Astrocyte (in vitro differentiated cells and primary cell): ENCODE data around the gene ELAVL2. TPM values are rescaled to one million over a fixed set of nuclear protein-coding genes. Genes with fewer than 3 reads are reported as not detected.

Experiments used
- DNase-seq: peaks from one replicate; pipeline ENCODE4 v3.0.0-alpha.2; 2010; ENCODE audit warnings: low read depth
- FAIRE-seq: peaks from 2 replicates; lab custom pipeline; 2011; peaks lifted over from hg19 to GRCh38; lab: Jason Lieb, UNC
- H2AFZ ChIP-seq: 2 replicates; pipeline ENCODE4 v1.6.0; 2012; ENCODE audit warnings: low read depth, low read length, inconsistent platforms
- H3K27ac ChIP-seq: 2 replicates; pipeline ENCODE4 v1.5.1; 2011; ENCODE audit warnings: low read depth, low read length, inconsistent platforms
- H3K27me3 ChIP-seq: 2 replicates; pipeline ENCODE4 v1.6.0; 2011; ENCODE audit warnings: low read length, inconsistent platforms; ENCODE audit not compliant: insufficient read depth
- H3K36me3 ChIP-seq: 2 replicates; pipeline ENCODE4 v1.5.1; 2011; ENCODE audit warnings: low read length, inconsistent platforms; ENCODE audit not compliant: insufficient read depth
- H3K4me1 ChIP-seq: 2 replicates; pipeline ENCODE4 v1.5.1; 2011; ENCODE audit warnings: low read length, inconsistent platforms; ENCODE audit not compliant: insufficient read depth
- H3K4me2 ChIP-seq: 2 replicates; pipeline ENCODE4 v1.6.0; 2012; ENCODE audit warnings: low read length, inconsistent platforms
- H3K4me3 ChIP-seq: 2 replicates; pipeline ENCODE4 v1.5.1; 2011; ENCODE audit warnings: low read depth, mild to moderate bottlenecking, low read length, inconsistent platforms; ENCODE audit not compliant: insufficient read depth
- H3K79me2 ChIP-seq: 2 replicates; pipeline ENCODE4 v1.6.0; 2012; ENCODE audit warnings: mild to moderate bottlenecking, low read length, inconsistent platforms; ENCODE audit not compliant: insufficient read depth
- H3K9ac ChIP-seq: 2 replicates; pipeline ENCODE4 v1.6.0; 2012; ENCODE audit warnings: mild to moderate bottlenecking, low read length, inconsistent platforms
- H3K9me3 ChIP-seq: 2 replicates; pipeline ENCODE4 v1.5.1; 2012; ENCODE audit warnings: low read depth, mild to moderate bottlenecking, low read length, inconsistent platforms; ENCODE audit not compliant: insufficient read depth
- H4K20me1 ChIP-seq: 2 replicates; pipeline ENCODE4 v1.6.0; 2012; ENCODE audit warnings: low read length, inconsistent platforms; ENCODE audit not compliant: insufficient read depth
- H3K27ac Mint-ChIP-seq: one replicate; pipeline ENCODE4 v1.8.0; 2021; ENCODE audit warnings: mild to moderate bottlenecking, mixed read lengths; ENCODE audit not compliant: unreplicated experiment
- H3K27me3 Mint-ChIP-seq: one replicate; pipeline ENCODE4 v1.8.0; 2021; ENCODE audit warnings: low read depth, mixed read lengths; ENCODE audit not compliant: unreplicated experiment
- H3K36me3 Mint-ChIP-seq: one replicate; pipeline ENCODE4 v1.8.0; 2021; ENCODE audit warnings: low read depth, mixed read lengths; ENCODE audit not compliant: unreplicated experiment
- H3K4me1 Mint-ChIP-seq: one replicate; pipeline ENCODE4 v1.8.0; 2021; ENCODE audit warnings: low read depth, mixed read lengths; ENCODE audit not compliant: unreplicated experiment
- H3K4me3 Mint-ChIP-seq: one replicate; pipeline ENCODE4 v1.8.0; 2021; ENCODE audit warnings: mild to moderate bottlenecking, moderate library complexity, mixed read lengths; ENCODE audit not compliant: unreplicated experiment
- H3K9me3 Mint-ChIP-seq: one replicate; pipeline ENCODE4 v1.8.0; 2021; ENCODE audit warnings: mild to moderate bottlenecking, mixed read lengths; ENCODE audit not compliant: unreplicated experiment
- EZH2 ChIP-seq: IDR thresholded peaks from 2 replicates; pipeline ENCODE4 v1.6.1; 2012; ENCODE audit warnings: mild to moderate bottlenecking, low read length, inconsistent platforms; ENCODE audit not compliant: insufficient read depth
- total RNA-seq: library from RNA; stranded (reverse); gene quantifications from 2 replicates; pipeline ENCODE4 v1.2.1, GENCODE V29; 2021
- TF ChIP-seq, protein P1 (sequence below): IDR thresholded peaks from 2 replicates; pipeline ENCODE4 v1.5.1; 2011; ENCODE audit warnings: low read depth, mild to moderate bottlenecking, inconsistent platforms, low read length, moderate library complexity; ENCODE audit not compliant: insufficient read depth

The ELAVL2 gene
- total RNA-seq, 1 donor from 2014 or later = 22.2 TPM

DNA sequence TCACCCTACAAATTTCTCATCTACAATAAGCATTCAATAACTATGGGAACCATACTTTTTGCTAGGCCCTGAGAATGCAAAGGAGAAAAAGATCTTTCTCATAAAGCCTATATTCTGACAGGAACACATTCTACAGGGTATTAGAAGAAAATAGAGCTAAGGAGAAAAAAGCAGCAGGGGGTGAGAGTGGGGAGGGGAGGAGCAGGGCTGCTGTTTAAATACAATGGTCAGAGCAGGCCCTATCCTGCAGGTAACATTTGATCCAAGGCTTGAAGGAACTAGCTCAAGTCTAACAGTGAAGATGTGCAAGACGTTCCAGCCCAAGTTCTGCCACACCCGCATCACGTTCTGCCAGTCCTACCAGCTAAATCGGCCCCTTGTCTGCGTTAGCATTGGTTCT lies 89.7 kb downstream of the ELAVL2 start:
- no peaks in the 10 kb centered on the region for H4K20me1 ChIP-seq
- no peaks in the 10 kb centered on the region for H3K9me3 Mint-ChIP-seq
- no peaks in the 10 kb centered on the region for H3K79me2 ChIP-seq
- H3K27ac Mint-ChIP-seq = no peak overlapping the region
- H3K4me3 Mint-ChIP-seq = no peak overlapping the region
- no peaks in the 10 kb centered on the region for H3K9me3 ChIP-seq
- no peak for FAIRE-seq
- no peak overlapping the region for H3K9ac ChIP-seq
- H3K36me3 ChIP-seq = no peaks in the 10 kb centered on the region
- peaks cover 3% of the 10 kb centered on the region for H3K4me1 Mint-ChIP-seq
- no peak overlapping the region for H2AFZ ChIP-seq
- no peaks in the 10 kb centered on the region for H3K27me3 Mint-ChIP-seq
- H3K36me3 Mint-ChIP-seq = peaks cover 7% of the 10 kb centered on the region
- no peak overlapping the region for H3K4me2 ChIP-seq
- H3K4me1 ChIP-seq = no peaks in the 10 kb centered on the region
- H3K27ac ChIP-seq = no peak overlapping the region
- no peak for DNase-seq
- H3K27me3 ChIP-seq = no peaks in the 10 kb centered on the region
- H3K4me3 ChIP-seq = no peak overlapping the region
- TF ChIP-seq, protein P1, sequence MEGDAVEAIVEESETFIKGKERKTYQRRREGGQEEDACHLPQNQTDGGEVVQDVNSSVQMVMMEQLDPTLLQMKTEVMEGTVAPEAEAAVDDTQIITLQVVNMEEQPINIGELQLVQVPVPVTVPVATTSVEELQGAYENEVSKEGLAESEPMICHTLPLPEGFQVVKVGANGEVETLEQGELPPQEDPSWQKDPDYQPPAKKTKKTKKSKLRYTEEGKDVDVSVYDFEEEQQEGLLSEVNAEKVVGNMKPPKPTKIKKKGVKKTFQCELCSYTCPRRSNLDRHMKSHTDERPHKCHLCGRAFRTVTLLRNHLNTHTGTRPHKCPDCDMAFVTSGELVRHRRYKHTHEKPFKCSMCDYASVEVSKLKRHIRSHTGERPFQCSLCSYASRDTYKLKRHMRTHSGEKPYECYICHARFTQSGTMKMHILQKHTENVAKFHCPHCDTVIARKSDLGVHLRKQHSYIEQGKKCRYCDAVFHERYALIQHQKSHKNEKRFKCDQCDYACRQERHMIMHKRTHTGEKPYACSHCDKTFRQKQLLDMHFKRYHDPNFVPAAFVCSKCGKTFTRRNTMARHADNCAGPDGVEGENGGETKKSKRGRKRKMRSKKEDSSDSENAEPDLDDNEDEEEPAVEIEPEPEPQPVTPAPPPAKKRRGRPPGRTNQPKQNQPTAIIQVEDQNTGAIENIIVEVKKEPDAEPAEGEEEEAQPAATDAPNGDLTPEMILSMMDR = no peak
- no peak for TF ChIP-seq EZH2

DNA sequence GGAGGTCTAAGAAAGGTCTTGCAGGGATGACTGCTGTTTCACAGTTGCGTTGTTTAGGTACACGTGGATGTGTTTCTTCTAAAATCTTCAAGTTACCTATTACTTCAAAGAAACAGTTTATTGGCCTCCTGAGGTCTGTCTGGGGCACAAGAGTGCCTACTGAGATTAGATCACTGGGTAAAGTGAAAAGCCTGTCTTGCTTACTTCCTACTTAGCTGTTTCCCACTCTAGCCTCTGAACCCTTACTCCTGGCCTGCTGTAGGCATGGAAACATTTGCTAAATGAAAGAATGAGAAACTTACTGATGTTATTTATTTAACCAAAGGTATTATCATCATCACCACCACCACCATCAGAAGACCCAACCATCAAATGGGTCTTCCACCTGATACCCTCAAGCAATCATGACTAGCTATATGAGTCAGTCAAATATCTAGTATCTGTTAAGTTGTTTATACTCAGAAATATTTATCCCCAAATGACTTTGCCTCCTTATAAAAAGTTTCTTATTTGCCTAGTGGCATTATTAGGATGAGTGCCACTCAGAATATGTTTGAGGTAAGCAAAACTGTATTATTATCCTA lies 92.5 kb downstream of the ELAVL2 start:
- H3K27ac Mint-ChIP-seq = no peak overlapping the region
- no peaks in the 10 kb centered on the region for H3K27me3 Mint-ChIP-seq
- DNase-seq = no peak
- Histone ChIP-seq H3K9ac (no peak overlapping the region), H2AFZ (no peak overlapping the region), H3K4me3 (no peak overlapping the region), H4K20me1 (no peaks in the 10 kb centered on the region), H3K36me3 (no peaks in the 10 kb centered on the region), H3K4me1 (no peaks in the 10 kb centered on the region), H3K27me3 (no peaks in the 10 kb centered on the region), H3K27ac (no peak overlapping the region), H3K4me2 (no peak overlapping the region), H3K79me2 (no peaks in the 10 kb centered on the region), H3K9me3 (no peaks in the 10 kb centered on the region)
- H3K36me3 Mint-ChIP-seq = peaks cover 4% of the 10 kb centered on the region
- no peak overlapping the region for H3K4me3 Mint-ChIP-seq
- TF ChIP-seq, protein P1 = no peak
- TF ChIP-seq EZH2 = no peak
- H3K4me1 Mint-ChIP-seq = peaks cover 3% of the 10 kb centered on the region
- FAIRE-seq = no peak
- no peaks in the 10 kb centered on the region for H3K9me3 Mint-ChIP-seq

DNA sequence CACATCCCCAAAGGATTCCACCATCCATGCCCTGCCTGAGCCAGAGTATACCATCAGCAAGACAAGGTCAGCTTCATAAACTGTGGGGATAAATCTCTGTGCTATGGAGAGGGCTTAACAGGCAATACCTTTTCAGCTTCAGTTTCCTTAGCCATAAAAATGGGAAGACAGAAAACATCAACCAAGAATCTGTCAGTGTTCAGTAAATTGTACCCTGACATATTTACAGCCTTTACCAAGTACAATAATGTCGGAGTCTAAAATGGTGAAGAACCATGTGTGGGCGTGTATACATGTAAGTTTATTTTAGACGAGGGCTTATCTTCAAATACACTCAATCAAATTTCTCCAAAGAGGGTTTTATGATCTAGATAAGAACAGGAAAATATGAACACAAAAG lies 94.7 kb downstream of the ELAVL2 start:
- no peak overlapping the region for H2AFZ ChIP-seq
- no peaks in the 10 kb centered on the region for H3K36me3 ChIP-seq
- DNase-seq (no peak), FAIRE-seq (no peak)
- Mint-ChIP-seq H3K9me3 (no peaks in the 10 kb centered on the region), H3K4me3 (no peak overlapping the region), H3K4me1 (peaks cover 7% of the 10 kb centered on the region), H3K27ac (no peak overlapping the region), H3K27me3 (no peaks in the 10 kb centered on the region), H3K36me3 (no peaks in the 10 kb centered on the region)
- H3K4me2 ChIP-seq = no peak overlapping the region
- H3K79me2 ChIP-seq = no peaks in the 10 kb centered on the region
- H3K4me3 ChIP-seq = no peak overlapping the region
- H4K20me1 ChIP-seq = no peaks in the 10 kb centered on the region
- no peak overlapping the region for H3K27ac ChIP-seq
- no peak overlapping the region for H3K9ac ChIP-seq
- TF ChIP-seq EZH2 = no peak
- TF ChIP-seq, protein P1 = no peak
- H3K4me1 ChIP-seq = no peaks in the 10 kb centered on the region
- H3K9me3 ChIP-seq = no peaks in the 10 kb centered on the region
- no peaks in the 10 kb centered on the region for H3K27me3 ChIP-seq
